ENCODE data around the gene ELFN2.

DNA sequence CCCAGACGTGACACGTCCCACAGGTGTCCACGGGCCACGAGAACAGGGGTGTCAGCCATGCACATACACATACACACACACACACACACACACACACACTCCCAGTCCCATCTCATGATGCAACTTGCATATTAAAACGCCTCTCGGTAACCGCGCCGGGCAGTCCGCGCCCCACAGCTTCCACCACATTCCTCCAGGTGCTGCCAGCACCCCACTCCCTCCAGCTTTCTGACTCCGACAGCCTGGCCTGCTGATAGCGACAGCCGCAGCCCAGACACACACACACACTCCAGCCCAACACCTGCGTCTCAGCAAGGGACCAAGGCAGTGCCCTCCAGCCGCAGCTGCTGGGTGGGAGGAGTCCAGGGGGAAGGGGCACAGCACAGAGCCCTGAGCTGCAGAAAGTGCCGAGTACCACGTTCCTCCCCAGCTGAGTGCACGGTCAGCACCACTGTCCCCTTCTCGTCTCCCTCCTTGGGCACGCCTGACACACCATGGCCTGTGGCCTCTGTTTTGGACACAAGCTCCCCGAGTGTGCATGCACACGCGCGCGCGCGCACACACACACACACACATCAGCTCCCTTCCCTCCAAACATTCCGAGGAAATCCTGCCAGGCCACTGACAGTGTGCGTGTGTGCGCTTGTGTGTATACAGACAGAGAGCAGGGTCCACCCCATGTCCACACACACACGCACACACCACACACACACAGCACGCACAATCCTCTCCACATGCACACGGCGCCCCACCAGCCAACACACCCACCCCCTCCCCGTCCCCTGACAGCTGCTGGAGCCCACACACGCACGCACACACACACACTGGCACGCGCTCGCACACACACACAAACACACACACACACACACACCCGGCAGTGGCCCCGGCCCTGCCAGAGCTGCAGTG is 1.2 kb downstream of the ELFN2 start:
- TF ChIP-seq, protein P1, sequence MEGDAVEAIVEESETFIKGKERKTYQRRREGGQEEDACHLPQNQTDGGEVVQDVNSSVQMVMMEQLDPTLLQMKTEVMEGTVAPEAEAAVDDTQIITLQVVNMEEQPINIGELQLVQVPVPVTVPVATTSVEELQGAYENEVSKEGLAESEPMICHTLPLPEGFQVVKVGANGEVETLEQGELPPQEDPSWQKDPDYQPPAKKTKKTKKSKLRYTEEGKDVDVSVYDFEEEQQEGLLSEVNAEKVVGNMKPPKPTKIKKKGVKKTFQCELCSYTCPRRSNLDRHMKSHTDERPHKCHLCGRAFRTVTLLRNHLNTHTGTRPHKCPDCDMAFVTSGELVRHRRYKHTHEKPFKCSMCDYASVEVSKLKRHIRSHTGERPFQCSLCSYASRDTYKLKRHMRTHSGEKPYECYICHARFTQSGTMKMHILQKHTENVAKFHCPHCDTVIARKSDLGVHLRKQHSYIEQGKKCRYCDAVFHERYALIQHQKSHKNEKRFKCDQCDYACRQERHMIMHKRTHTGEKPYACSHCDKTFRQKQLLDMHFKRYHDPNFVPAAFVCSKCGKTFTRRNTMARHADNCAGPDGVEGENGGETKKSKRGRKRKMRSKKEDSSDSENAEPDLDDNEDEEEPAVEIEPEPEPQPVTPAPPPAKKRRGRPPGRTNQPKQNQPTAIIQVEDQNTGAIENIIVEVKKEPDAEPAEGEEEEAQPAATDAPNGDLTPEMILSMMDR (IDR thresholded peaks at IDR 0.05), result no peak
- no peak for TF ChIP-seq POLR2A (IDR thresholded peaks at IDR 0.05)
